ENCODE results near the gene AFDN. TPM values are rescaled to one million over a fixed set of nuclear protein-coding genes. Genes with fewer than 3 reads are reported as not detected.

Gene AFDN
- total and polyA plus RNA-seq, 2 of the 8 experiments (the other 6 are each of a cell fraction or from before 2014, with no cell fraction given), result 53.4 to 192 TPM

DNA sequence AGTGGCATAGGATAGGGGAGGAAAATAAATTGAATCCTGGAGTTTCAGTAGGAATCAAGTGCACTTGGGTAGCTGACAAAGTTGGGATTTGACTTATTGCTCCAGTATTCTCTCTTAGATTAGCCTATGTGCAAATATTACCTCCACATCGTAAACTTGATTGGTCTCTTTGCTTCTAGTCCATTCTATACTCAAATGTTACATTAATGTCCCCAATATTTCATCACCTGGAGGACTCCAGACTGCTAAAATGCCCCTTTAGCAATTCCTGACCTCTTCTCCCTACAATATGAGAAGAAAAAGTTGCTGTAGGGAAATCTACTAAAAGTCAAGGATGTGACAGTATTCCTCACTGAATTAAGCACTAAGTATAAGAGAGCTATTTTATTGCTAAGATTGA lies 16.3 kb downstream of the AFDN start:
- no peak overlapping the region for H3K4me2 ChIP-seq (ENCODE audit: insufficient read depth in 1 of 2, low read depth in 2 of 2, low read length in 2 of 2)
- POLR2A ChIA-PET (ENCODE audit: partially characterized antibody), result interaction anchor here (0.6 to 1.1 kb wide), 2 partner anchors 18 to 20 kb away, joined by 3 read pairs; no protein-coding TSS in a partner anchor
- no peak for DNase-seq (ENCODE audit: low read depth in 1 of 2, low spot score in 2 of 2)
- WGBS, 2 experiments (ENCODE audit: extremely low coverage in 1 of 2, insufficient coverage in 1 of 2, insufficient read length in 1 of 2, insufficient replicate concordance in 2 of 2, low coverage in 1 of 2, low lambda C conversion rate in 2 of 2, missing lambda C conversion rate in 1 of 2), result 87% methylated on average over 1 of the region's 1 CpG; no CpG with 5 or more reads in 1 of the 2 experiments
- no peaks in the 10 kb centered on the region for H3K9me3 ChIP-seq (ENCODE audit: insufficient read depth in 2 of 2, low read depth in 1 of 2, low read length in 1 of 2)
- H3K79me1 ChIP-seq (ENCODE audit: low read depth, low read length), result peaks cover 6% of the 10 kb centered on the region; the same call in 1 of the 2 replicates
- H2BK15ac ChIP-seq (ENCODE audit: low read length), result no peak overlapping the region
- H3K56ac ChIP-seq (replicated peaks; ENCODE audit: insufficient read length, low read depth, low read length), result no peak overlapping the region
- H3K36me3 ChIP-seq (ENCODE audit: control insufficient read depth in 2 of 4, insufficient read depth in 4 of 4, low read length in 3 of 4), result no peaks in the 10 kb centered on the region; a peak in 1 of 8 replicates
- H2BK5ac ChIP-seq (ENCODE audit: low read depth, low read length), result no peak overlapping the region
- no peak overlapping the region for H3K23ac ChIP-seq (ENCODE audit: insufficient read length)
- H3K4ac ChIP-seq (replicated peaks; ENCODE audit: insufficient read length, low read depth, low read length), result no peak overlapping the region
- no peak overlapping the region for H3K4me3 ChIP-seq (ENCODE audit: extremely low read depth in 1 of 4, insufficient read depth in 2 of 4, low read depth in 3 of 4, low read length in 4 of 4)
- peaks cover 2 to 26% (median 20%) of the 10 kb centered on the region in 4 experiments; a peak in 6 of 7 replicates for H3K4me1 ChIP-seq (replicated peaks in 1 of 4; ENCODE audit: control insufficient read depth in 3 of 4, insufficient read depth in 4 of 4, low read length in 3 of 4)
- no peaks in the 10 kb centered on the region for H3K27me3 ChIP-seq (replicated peaks in 1 of 4; ENCODE audit: control insufficient read depth in 3 of 4, extremely low read depth in 1 of 4, insufficient read depth in 3 of 4, low read length in 3 of 4)
- H3K18ac ChIP-seq (ENCODE audit: extremely low read depth, low read length), result no peak overlapping the region
- CTCF ChIA-PET (ENCODE audit: partially characterized antibody), result interaction anchor here (1.1 to 1.7 kb wide), 4 partner anchors 12 to 56 kb away, joined by 3 to 4 read pairs (median 4); no protein-coding TSS in a partner anchor
- no peak overlapping the region for H4K91ac ChIP-seq (replicated peaks; ENCODE audit: insufficient read length, low read length)
- H2BK120ac ChIP-seq (replicated peaks; ENCODE audit: low read depth, low read length), result no peak overlapping the region
- H3K27ac ChIP-seq (ENCODE audit: low read depth, low read length), result no peak overlapping the region
- no peak for FAIRE-seq
- H4K5ac ChIP-seq (ENCODE audit: insufficient read length, low read depth, low read length), result no peak overlapping the region
- H2AFZ ChIP-seq (ENCODE audit: low read length), result no peak overlapping the region
- peaks cover 18% of the 10 kb centered on the region in 2 experiments for H4K20me1 ChIP-seq (replicated peaks in 1 of 2; ENCODE audit: control insufficient read depth in 1 of 2, insufficient read depth in 2 of 2, low read length in 2 of 2)
- H4K8ac ChIP-seq (ENCODE audit: extremely low read depth, insufficient read depth, low read length), result no peak overlapping the region
- no peak overlapping the region for H2BK20ac ChIP-seq (ENCODE audit: low read length)
- peaks cover 38 to 100% of the 10 kb centered on the region in 2 experiments for H3K79me2 ChIP-seq (ENCODE audit: control insufficient read depth in 1 of 2, insufficient read depth in 2 of 2, low read length in 2 of 2)
- no peak overlapping the region for H3K9ac ChIP-seq (replicated peaks in 1 of 4; ENCODE audit: extremely low read depth in 1 of 4, low read depth in 3 of 4, low read length in 3 of 4)
- no peaks in the 10 kb centered on the region for H3K23me2 ChIP-seq (ENCODE audit: low read depth, low read length)
- H2AK5ac ChIP-seq (ENCODE audit: low read depth, low read length), result no peak overlapping the region
- TF ChIP-seq CBX8 (IDR thresholded peaks at IDR 0.05; ENCODE audit: borderline replicate concordance, low read depth, low read length), result no peak
- no peak for TF ChIP-seq CTBP2 (IDR thresholded peaks at IDR 0.05; ENCODE audit: borderline replicate concordance, insufficient read depth, insufficient read length, low read length)
- TF ChIP-seq POLR2A (IDR thresholded peaks at IDR 0.05; ENCODE audit: control extremely low read depth in 1 of 2, low read depth in 2 of 2, low read length in 2 of 2), result no peak
- TF ChIP-seq, protein P1, sequence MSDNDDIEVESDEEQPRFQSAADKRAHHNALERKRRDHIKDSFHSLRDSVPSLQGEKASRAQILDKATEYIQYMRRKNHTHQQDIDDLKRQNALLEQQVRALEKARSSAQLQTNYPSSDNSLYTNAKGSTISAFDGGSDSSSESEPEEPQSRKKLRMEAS (IDR thresholded peaks at IDR 0.05), result no peak
- no peak for TF ChIP-seq KDM5A (IDR thresholded peaks at IDR 0.05; ENCODE audit: low read length)
- no peak for TF ChIP-seq MAFK (IDR thresholded peaks at IDR 0.05; ENCODE audit: low read depth, low read length)
- no peak for TF ChIP-seq SUZ12 (IDR thresholded peaks at IDR 0.05; ENCODE audit: low read length)
- no peak for TF ChIP-seq POU5F1 (IDR thresholded peaks at IDR 0.05; ENCODE audit: low read depth, low read length)
- TF ChIP-seq ZNF274 (IDR thresholded peaks at IDR 0.05; ENCODE audit: borderline replicate concordance, extremely low read depth, low read length), result no peak
- TF ChIP-seq TAF7 (optimal IDR thresholded peaks at IDR 0.05; ENCODE audit: borderline replicate concordance, low read depth, low read length), result no peak
- no peak overlapping the region for H3K14ac ChIP-seq (ENCODE audit: insufficient read length)
- no peak overlapping the region for H2BK12ac ChIP-seq (ENCODE audit: low read depth, low read length)

Data from H1 (cell line).